ENCODE results near the gene SYNE1.
"Not testable (repeated sequence)": the region's sequence is repeated elsewhere in the genome, so short reads cannot be mapped to it uniquely, and the experiment has no call there.

The SYNE1 gene

DNA sequence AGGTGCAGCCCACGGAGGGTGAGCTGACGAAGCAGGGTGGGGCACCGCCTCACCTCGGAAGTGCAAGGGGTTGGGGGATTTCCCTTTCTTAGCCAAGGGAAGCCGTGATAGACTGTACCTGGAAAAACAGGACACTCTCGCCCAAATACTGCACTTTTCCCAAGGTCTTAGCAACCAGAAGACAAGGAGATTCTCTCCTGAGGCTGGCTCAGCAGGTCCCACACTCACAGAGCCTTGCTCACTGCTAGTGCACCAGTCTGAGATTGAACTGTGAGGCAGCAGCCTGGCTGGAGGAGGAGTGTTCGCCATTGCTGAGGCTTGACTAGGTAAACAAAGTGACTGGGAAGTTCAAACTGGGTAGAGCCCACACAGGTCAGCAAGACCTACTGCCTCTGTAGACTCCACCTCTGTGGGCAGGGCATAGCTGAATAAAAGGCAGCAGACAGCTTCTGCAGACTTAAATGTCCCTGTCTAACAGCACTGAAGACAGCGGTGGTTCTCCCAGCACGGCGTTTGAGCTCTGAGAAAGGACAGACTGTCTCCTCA, 28.0 kb downstream of the SYNE1 start:
- no peak for DNase-seq

GRCh38 chr6:152605941-152606340, 31.2 kb downstream of the SYNE1 start:
- DNase-seq, result no peak

DNA sequence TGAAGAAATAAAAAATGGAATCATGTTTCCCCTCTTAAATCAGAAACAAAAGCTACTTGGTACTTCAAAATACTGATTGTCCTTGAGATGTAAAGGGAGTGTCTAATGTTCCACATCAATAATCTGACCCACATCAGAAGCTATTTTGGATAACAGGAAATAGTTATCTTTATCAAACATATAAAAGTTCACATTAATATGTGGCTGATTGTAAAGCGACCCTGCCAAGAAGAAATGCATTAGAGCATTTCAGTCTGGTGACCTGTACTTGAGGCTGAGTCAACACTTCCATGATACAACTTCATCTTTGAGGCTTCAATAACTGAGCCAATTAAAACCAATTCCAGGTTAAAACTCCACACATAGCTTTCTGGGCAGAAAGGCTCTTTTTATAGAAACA, 31.8 kb downstream of the SYNE1 start:
- DNase-seq, result no peak

DNA sequence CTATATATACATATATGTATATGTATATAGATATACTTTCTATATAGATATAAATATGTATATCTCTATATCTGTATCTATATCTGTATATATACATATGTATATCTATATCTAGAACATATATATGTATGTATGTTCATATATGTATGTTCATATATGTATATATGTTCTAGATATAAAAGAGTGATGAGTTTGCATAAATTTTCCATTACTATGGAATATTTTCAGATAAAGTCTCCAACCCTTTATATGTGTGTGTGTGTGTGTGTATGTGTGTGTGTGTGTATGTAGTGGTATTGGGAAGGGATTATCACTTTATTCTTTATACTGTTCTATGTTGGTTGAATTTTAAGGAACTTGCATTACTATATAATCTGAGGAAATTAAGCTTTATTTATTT, 33.3 kb downstream of the SYNE1 start:
- no peak for DNase-seq

DNA sequence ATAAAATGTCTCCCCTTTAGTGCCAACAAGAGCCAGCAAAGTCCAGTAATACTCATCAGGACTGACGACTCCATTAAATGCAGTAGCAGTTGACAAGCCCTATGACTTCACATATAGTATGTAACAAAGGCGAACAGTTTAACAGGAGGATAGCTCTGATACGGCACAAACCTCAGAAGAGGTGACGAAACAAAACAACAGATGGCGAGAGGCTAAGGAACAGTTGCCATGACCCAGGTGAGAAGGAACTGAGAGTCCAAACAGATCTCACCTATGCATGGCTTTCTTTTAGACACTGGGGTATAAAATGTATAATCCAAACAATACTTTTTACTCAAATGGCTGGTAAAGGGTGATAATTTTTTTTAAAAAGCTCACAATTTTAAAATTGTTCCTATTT, 37.1 kb downstream of the SYNE1 start:
- no peak for DNase-seq

GRCh38 chr6:152598901-152599537, 38.1 kb downstream of the SYNE1 start:
- no peak for DNase-seq

DNA sequence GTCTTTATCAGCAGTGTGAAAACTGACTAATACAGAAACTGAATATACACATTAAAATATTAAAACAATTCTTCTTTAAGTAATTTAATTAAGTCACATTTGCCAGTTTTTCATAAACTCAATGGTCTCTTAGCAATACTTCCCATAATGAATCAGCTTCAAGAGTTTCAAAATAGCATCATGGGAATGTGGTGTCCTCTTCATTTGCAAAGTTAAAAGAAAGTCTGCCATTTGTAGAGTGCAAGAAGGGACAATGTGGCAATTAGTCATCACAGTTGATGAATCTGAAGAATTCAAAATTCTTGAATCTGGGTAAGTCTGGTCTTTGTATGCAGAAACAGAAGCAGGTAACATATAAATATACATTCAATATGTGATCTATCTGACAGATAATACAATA, 38.7 kb downstream of the SYNE1 start:
- DNase-seq, result no peak

DNA sequence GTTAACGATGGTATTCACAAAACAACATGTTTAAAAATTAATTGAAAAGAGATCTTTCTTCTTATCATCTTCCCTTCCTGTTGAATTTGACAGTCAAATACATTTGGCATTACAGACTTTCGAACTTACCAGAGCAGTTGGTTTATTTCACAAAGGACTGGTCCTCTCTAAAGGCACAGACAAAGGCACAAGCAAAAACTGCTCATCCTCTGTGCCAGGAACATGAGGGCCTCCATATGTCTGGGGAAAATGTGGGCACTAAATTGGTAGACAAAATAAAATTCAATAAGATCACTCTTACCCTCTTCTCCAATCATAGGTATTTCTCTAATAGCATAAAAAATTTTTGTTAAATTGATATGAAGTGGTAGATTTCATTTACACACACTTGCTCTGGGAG, 40.4 kb downstream of the SYNE1 start:
- DNase-seq, result no peak

GRCh38 chr6:152595499-152595898, 41.7 kb downstream of the SYNE1 start:
- DNase-seq, result no peak

DNA sequence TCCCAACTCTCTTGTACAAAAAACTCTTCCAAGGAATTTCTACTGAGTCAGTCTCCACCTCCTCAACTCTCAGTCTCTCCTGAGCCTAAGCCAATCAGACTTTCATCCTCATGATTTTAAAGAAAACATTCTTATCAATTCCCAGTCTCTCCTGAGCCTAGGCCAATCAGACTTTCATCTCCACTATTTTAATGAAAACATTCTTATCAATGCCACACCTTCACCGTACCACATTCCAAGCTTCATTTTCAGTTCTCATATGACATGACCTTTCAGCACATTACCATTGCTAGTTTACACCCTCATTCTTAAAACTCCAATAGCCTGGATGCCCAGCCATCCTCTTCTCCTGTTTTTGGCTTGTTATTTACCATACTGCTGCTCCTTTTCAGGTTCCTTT, 42.5 kb downstream of the SYNE1 start:
- no peak for DNase-seq

DNA sequence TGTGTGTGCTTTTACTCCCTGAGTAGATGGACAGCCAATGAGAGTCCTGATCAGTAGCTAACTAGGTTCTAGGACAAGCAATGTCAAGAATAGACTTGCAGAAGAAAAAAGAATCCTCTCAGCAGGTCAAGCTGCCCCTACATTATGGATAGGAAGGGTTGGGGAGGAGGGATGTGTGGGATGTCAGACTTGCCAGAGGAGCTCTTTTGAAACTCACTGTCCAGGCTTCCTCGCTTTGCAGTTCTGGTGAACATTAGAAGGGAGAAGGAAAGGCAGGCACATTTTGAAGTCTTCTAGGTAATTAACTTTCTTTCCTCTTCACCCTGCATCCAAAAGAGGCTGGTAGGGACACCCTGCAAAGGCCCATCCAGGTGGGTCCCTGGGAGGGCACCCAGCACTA, 48.7 kb downstream of the SYNE1 start:
- no peak for DNase-seq

DNA sequence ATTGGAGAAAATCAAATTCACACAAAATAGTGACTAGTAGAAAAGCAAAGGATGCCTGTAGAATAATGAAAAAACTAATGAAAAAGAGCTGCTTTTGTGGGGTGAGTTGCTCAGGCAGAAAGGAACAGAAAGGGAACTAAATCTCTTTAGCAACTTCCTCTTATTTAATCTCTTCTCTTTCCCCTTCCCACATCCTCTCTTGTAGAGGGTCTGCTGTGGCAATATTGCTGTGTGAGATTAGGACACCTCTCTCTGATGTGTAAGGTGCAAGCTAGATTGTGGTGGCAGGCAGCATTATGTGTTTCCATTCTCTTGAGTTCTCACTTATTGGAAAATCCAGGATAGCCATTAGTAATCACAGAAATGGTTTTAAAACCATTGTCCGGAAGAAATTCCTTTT, 49.7 kb downstream of the SYNE1 start:
- DNase-seq, result no peak

DNA sequence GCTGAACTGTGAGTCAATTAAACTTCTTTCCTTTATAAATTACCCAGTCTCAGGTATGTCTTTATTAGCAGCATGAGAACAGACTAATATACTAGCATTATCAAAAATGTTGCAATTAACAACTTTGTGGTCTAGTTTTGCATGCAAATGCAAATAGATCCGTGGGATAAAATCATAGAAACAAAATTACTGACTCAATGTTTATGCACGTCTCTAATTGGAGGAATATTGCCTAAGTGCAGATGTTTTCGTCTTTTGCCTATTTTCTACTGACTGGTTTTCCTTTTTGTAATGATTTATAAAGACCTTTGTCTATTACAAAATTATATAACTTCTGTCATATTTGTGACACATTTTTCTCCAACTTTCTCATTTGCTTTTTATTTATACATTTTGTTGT, 51.9 kb downstream of the SYNE1 start:
- no peak for DNase-seq

DNA sequence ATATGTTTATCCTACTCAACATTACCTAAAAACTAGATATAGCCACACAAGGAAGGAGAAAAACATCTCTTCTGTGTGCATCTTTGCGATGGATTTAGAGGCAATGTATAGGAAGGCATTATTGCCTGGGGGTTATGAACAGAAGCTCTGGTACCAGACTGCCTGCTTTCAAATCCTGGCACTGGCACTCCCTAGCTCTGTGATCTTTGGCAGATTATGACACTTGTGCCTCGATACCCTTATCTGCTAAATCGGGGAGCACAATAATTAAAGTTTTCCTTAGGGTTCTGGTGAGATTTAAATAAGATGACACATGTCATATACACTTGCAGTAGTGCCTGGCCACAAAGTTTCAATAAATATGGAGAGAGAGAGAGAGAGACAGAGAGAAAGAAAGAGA, 53.3 kb downstream of the SYNE1 start:
- DNase-seq, result no peak

DNA sequence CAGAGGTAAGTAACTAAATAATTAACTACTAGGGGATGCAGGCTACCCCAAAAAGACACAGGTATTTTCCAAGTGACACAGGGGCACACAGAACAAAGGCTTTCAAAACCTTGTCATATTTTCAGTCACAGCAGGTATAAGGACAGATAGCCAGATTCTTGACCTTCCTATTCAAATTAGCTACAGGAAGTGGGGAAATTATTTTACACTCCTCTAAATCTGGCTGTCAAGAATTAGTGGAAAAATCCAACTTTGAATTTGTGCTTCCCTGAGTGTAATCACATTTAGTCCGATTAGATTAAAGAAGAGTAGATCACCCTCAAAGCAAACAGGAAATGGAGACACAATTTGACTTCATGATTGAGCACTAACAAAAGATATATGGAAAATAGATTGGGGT, 60.6 kb downstream of the SYNE1 start:
- DNase-seq, result no peak

- DNase-seq, result no peak
These were observed 61.5 kb downstream of the SYNE1 start for GRCh38 chr6:152575621-152576150.

DNA sequence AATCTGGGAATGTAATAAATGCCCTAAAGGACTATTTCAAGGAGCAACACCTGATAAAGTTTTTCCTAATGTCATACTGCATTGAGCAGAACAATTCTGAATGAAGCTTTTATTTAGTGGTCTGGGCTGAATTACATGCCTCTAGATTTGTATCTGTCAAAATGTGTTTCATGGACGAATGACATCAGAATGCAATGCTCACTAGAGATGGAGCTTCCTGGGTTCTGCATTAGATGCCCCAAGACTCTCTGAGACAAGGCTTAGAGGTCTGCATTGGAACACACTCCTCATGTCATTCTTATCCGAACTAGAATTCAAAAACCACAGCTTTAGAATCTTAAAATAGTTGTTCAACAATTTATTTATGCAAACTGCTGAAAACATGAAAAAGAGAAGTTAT, 62.0 kb downstream of the SYNE1 start:
- DNase-seq, result no peak

DNA sequence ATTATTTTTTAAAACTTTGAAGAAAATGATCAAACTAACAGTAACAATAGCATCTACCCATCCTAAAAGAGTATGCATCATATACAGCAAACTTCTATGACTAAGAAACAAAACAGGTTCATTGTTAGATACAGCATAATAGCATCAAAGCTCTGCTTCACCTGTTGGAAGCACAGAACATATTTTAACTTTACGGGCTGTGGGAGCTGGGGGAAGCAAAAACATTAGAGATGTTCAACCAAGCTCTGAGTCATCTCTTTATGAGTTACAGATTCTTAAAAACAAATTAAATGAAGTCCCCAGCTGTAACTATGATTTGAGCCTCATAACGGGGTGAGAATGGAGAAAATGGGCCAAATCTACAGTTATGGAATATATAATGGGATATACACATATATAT, 63.4 kb downstream of the SYNE1 start:
- DNase-seq, result no peak

DNA sequence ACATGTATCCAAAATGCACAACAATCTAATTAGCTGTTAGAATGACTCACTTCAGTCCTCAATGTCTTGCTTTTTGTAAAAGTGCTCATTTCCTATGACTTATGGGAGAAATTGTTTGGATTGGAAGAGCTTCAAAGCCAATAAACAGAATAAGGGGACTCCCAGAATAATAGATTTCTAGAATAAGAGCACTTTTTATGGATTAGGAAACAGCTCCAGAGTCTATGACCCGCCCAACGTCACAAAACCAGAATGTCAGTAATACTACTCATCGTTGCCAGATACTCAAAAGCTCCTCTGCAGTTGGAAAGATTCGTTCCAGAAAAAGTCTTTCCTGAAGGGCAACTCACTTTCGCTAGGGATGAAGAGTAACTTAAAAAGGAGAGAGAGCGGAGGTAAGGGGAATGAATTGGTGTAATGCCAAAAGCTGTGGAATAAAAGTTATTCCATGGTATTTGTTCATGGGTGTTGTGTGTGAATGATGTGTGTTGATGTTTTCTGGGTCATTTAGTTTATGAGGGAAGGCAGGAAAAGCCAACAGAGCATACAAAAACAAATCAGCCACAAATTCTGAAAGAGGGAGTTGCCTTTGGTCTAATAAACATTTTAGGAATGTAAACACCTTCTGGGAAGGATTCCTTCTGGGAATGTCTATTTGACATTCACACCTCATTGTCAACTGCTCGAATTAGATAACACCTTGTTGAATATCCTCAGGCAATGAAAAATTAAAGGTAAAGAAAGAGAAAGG, 64.6 kb downstream of the SYNE1 start:
- no peak for DNase-seq

DNA sequence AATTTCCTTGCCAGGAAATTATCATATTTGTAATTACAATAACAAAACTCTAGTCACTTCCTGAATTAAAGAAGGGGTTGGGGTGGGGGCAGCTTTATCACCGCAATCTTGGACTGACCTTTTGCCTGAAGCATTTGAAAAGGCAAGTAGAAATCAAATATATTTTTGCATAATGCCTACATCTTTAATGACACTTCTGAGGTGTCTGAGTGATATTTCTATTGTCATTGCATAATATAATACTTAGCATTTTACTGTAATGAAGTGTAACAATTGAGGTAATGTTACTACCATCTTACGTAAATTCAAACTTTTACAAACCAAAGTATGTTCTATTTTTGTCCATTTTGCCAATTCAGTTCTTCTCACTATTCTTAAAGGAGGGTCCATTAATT, 65.2 kb downstream of the SYNE1 start:
- no peak for DNase-seq

DNA sequence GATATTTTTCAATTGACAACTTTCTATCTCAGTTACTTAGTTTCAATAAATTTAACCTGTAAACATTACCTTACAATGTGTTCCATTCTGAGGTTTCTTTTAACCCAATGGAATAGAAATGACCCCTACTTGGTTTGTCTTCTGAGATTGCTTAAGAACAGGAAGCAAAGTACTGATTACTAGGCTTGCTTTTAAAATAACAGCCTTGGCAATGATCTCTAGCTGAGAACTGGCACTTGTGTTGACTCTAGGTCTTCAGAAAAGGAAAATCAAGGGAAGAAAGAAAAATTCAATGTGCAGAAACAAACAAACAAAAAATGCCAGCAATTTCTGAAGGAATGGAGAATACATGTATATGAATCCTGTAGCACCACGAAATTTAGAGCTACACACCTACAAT, 66.1 kb downstream of the SYNE1 start:
- DNase-seq, result no peak

- DNase-seq, result no peak
These were observed 70.9 kb downstream of the SYNE1 start for GRCh38 chr6:152566103-152566875.

GRCh38 chr6:152563177-152563576, 74.0 kb downstream of the SYNE1 start:
- no peak for DNase-seq

GRCh38 chr6:152558798-152559197, 78.4 kb downstream of the SYNE1 start:
- not testable (repeated sequence) for DNase-seq

Measured in T1000 (cell line).